K562 (cell line): ENCODE data around the gene DENND2C. TPM values are rescaled to one million over a fixed set of nuclear protein-coding genes. Genes with fewer than 3 reads are reported as not detected.

ENCODE experiments used
- ATAC-seq: fragments of 200-7000 bp; cut with Tn5 transposase; 3 replicates; pipeline ENCODE4 v1.9.1; 2020; ENCODE audit warnings: moderate library complexity
- BruUV-seq: library from RNA; stranded (reverse); fragments of 400-500 nt; replicated peaks from 2 replicates; lab custom pipeline; 2021; lab: Mats Ljungman, UMichigan
- CTCF ChIA-PET: fragments of 300-600 bp; formaldehyde crosslinking; extraction: SDS; loops from one replicate; lab custom pipeline; 2021; ENCODE audit warnings: low intra/inter-chr PET ratio; lab: Yijun Ruan, JAX
- POLR2A ChIA-PET: fragments of 300-600, 350-650 bp; sonication (Branson Sonifier 250); formaldehyde crosslinking; extraction: SDS; loops from one replicate; lab custom pipeline; 2021; ENCODE audit warnings: antibody characterized with exemption, inconsistent platforms; lab: Yijun Ruan, JAX
- DNase-seq, 4 experiments: peaks; one replicate each; pipeline versions ENCODE4 v3.0.0 to v3.0.0-alpha.2; 2011 to 2018; ENCODE audit warnings: low spot score in 3 of 4, mixed read lengths in 3 of 4; ENCODE audit errors: extremely low read depth in 1 of 4
- FAIRE-seq: peaks from 2 replicates; lab custom pipeline; 2011; peaks lifted over from hg19 to GRCh38; lab: Jason Lieb, UNC
- H2AFZ ChIP-seq: 2 replicates; pipeline ENCODE4 v1.6.0; 2011; ENCODE audit warnings: low read depth, low read length, control low read depth, inconsistent platforms
- H3K27ac ChIP-seq: fragments of 200-600 bp; 3 replicates; pipeline ENCODE4 v1.8.0; 2011; ENCODE audit warnings: low read depth, mild to moderate bottlenecking, control low read depth, inconsistent platforms, low read length, moderate library complexity, mixed read lengths; ENCODE audit errors: extremely low read depth
- H3K27me3 ChIP-seq, 2 experiments: fragments of 300-600 bp in 1 of 2; 2 replicates in 1 of 2; 3 replicates in 1 of 2; pipeline versions ENCODE4 v1.6.0 to v1.8.0; 2011; ENCODE audit warnings: inconsistent platforms in 2 of 2, low read length in 2 of 2, mild to moderate bottlenecking in 1 of 2, mixed read lengths in 1 of 2, moderate library complexity in 1 of 2; ENCODE audit not compliant: control insufficient read depth in 2 of 2, insufficient read depth in 2 of 2
- H3K36me3 ChIP-seq: fragments of 300-600 bp; 3 replicates; pipeline ENCODE4 v1.8.0; 2011; ENCODE audit warnings: mild to moderate bottlenecking, low read length, inconsistent platforms; ENCODE audit not compliant: control insufficient read depth, insufficient read depth
- H3K4me1 ChIP-seq, 2 experiments: fragments of 200-600 bp in 1 of 2; replicated peaks in 1 of 2; 2 replicates in 1 of 2; 3 replicates in 1 of 2; pipeline versions ENCODE4 v1.5.1 to v1.8.0; 2011; ENCODE audit warnings: inconsistent platforms in 2 of 2, low read length in 2 of 2, mild to moderate bottlenecking in 1 of 2, mixed read lengths in 1 of 2, moderate library complexity in 1 of 2; ENCODE audit not compliant: control insufficient read depth in 2 of 2, insufficient read depth in 2 of 2
- H3K4me2 ChIP-seq: 2 replicates; pipeline ENCODE4 v1.6.1; 2011; ENCODE audit warnings: low read length, control low read depth, inconsistent platforms, mixed read lengths; ENCODE audit not compliant: insufficient read depth
- H3K4me3 ChIP-seq: fragments of 200-600 bp; sonication (generic), shearing (Covaris generic); 2 replicates; pipeline ENCODE4 v1.5.1; 2016; ENCODE audit warnings: control low read depth, inconsistent platforms
- H3K79me2 ChIP-seq: fragments of 200-600 bp; 3 replicates; pipeline ENCODE4 v1.8.0; 2011; ENCODE audit warnings: low read length, inconsistent platforms; ENCODE audit not compliant: control insufficient read depth, insufficient read depth
- H3K9ac ChIP-seq, 2 experiments: 2 replicates each; pipeline versions ENCODE4 v1.6.0 to v1.6.1; 2011; ENCODE audit warnings: low read depth in 2 of 2, low read length in 2 of 2, control low read depth in 1 of 2, inconsistent platforms in 1 of 2, mild to moderate bottlenecking in 1 of 2, mixed read lengths in 1 of 2; ENCODE audit not compliant: insufficient read depth in 1 of 2
- H3K9me1 ChIP-seq: one replicate; pipeline ENCODE4 v1.6.0; 2011; ENCODE audit warnings: inconsistent platforms, mild to moderate bottlenecking, low read length, moderate library complexity; ENCODE audit not compliant: control insufficient read depth, insufficient read depth
- H3K9me3 ChIP-seq: replicated peaks from 2 replicates; pipeline ENCODE4 v1.5.1; 2011; ENCODE audit warnings: low read depth, low read length, inconsistent platforms; ENCODE audit not compliant: control insufficient read depth, insufficient read depth
- H4K20me1 ChIP-seq: replicated peaks from 2 replicates; pipeline ENCODE4 v1.6.1; 2011; ENCODE audit warnings: low read length, inconsistent platforms, mixed read lengths; ENCODE audit not compliant: control insufficient read depth, insufficient read depth
- HINFP ChIP-seq: fragments of 450-650 bp; conservative IDR thresholded peaks from 2 replicates; pipeline ENCODE4 v1.6.1; 2016; ENCODE audit warnings: missing genetic modification characterization, low read depth, mild to moderate bottlenecking, control low read depth, missing compliant biosample characterization
- SMARCE1 ChIP-seq: fragments of 450-650 bp; IDR thresholded peaks from 2 replicates; pipeline ENCODE4 v1.7.1; 2016; ENCODE audit warnings: mild to moderate bottlenecking
- XRCC5 ChIP-seq: fragments of 200-400 bp; formaldehyde crosslinking; IDR thresholded peaks from 2 replicates; pipeline ENCODE4 v1.6.1; 2017; ENCODE audit warnings: low read depth, mild to moderate bottlenecking, low read length
- ZBTB11 ChIP-seq, 3 experiments: fragments of 200-800 bp in 1 of 3; fragments of 250-450 bp in 1 of 3; fragments of 450-650 bp in 1 of 3; sonication (Bioruptor Pico) in 1 of 3; sonication (Bioruptor generic) in 1 of 3; formaldehyde crosslinking in 1 of 3; IDR thresholded peaks; 2 replicates each; pipeline versions ENCODE4 v1.6.1 to v1.8.0; 2016 to 2022; ENCODE audit warnings: mild to moderate bottlenecking in 2 of 3, missing genetic modification characterization in 2 of 3, missing compliant biosample characterization in 1 of 3, moderate library complexity in 1 of 3
- WGBS: fragments of 100-300 bp; shearing (Covaris generic); methylation state at CpG from one replicate; pipeline ENCODE4 v1.1.6; 2016; ENCODE audit warnings: low coverage, mixed read lengths; ENCODE audit not compliant: insufficient coverage; ENCODE audit errors: missing lambda C conversion rate; 5-methylcytosine and 5-hydroxymethylcytosine counted together
- in situ Hi-C: fragments of 300-500 bp; cut with MboI; formaldehyde crosslinking; loops from 4 replicates; pipeline ENCODE4 v1.15.0; 2018; ENCODE audit warnings: inconsistent platforms, mixed read lengths
- intact Hi-C: fragments of 100-400 bp; cut with micrococcal nuclease; formaldehyde crosslinking; loops from 2 replicates; pipeline ENCODE4 v1.14.2; 2022
- polyA plus RNA-seq, 8 experiments: library from polyadenylated mRNA; depleted of rRNA in 4 of 8; stranded (reverse) in 5 of 8; unstranded in 3 of 8; fragments of >200 nt; fragmentation: Nextera tagmentation in 2 of 8; fragmentation: Illumina TruSeq in 1 of 8; extraction: Ambion mirVana in 2 of 8; extraction: Trizol in 1 of 8; gene quantifications; 2 replicates each; pipeline versions ENCODE4 v1.2.1 to v1.2.3, GENCODE V29; 2011 to 2014; ENCODE audit warnings: inconsistent platforms in 1 of 8, missing spikeins in 1 of 8
- total RNA-seq, 7 experiments: library from RNA; depleted of rRNA in 6 of 7; stranded (reverse); fragments of >200 nt in 6 of 7; fragmentation: Illumina TruSeq in 2 of 7; extraction: Trizol in 2 of 7; gene quantifications; 2 replicates each; pipeline versions ENCODE4 v1.2.1 to v1.2.3, GENCODE V29; 2011 to 2021; ENCODE audit warnings: low replicate concordance in 1 of 7

DENND2C gene
- total and polyA plus RNA-seq, 9 of the 15 experiments (the other 6 are each of a cell fraction or from before 2014, with no cell fraction given): 0.03 to 0.25 (median 0.14) TPM

GRCh38 chr1:114651893-114652292, 18.0 kb downstream of the DENND2C start:
- intact Hi-C loops: no loop called here

More at GRCh38 chr1:114651893-114652292, 18.0 kb downstream of the DENND2C start:
- in situ Hi-C loops: no loop called here
- POLR2A ChIA-PET: interaction anchor here (0.9 to 1.2 kb wide), 2 partner anchors 16 to 51 kb away, joined by 4 read pairs; no protein-coding TSS in a partner anchor
- TF ChIP-seq SMARCE1 (no peak), XRCC5 (no peak), HINFP (tag) (no peak), ZBTB11 (CRISPR knock-in tag; IDR thresholded peaks at IDR 0.05) (peak in 1 of 3 experiments; percentile 15; a peak in 1 of 6 replicates)
- H3K79me2 ChIP-seq: no peaks in the 10 kb centered on the region
- FAIRE-seq (no peak), DNase-seq (no peak), ATAC-seq (peak; percentile 36; the same call in 1 of the 3 replicates)
- H3K36me3 ChIP-seq: no peaks in the 10 kb centered on the region
- H3K4me2 ChIP-seq: no peak overlapping the region
- H3K27me3 ChIP-seq: peaks cover 17 to 35% of the 10 kb centered on the region in 2 experiments
- no peaks in the 10 kb centered on the region for H3K9me3 ChIP-seq
- no peak overlapping the region for H3K27ac ChIP-seq
- no TSS peak for BruUV-seq
- 0 out of 2 replicates have a peak, but pooled peaks cover 3% of the 10 kb centered on the region for H4K20me1 ChIP-seq
- no peak overlapping the region for H2AFZ ChIP-seq
- no peaks in the 10 kb centered on the region for H3K9me1 ChIP-seq
- no peaks in the 10 kb centered on the region for H3K4me1 ChIP-seq
- CTCF ChIA-PET: no interaction called here
- WGBS: 0% methylated on average over 2 of the region's 2 CpGs
- H3K9ac ChIP-seq: no peak overlapping the region
- H3K4me3 ChIP-seq: no peak overlapping the region
